Breast epithelium (tissue), 4 donors: Measurements from ENCODE around the gene CNTNAP3B. TPM values are rescaled to one million over a fixed set of nuclear protein-coding genes. Genes with fewer than 3 reads are reported as not detected.
"Not testable (repeated sequence)": the region's sequence is repeated elsewhere in the genome, so short reads cannot be mapped to it uniquely, and the experiment has no call there.

Source experiments
- DNase-seq, 2 donors: peaks; one replicate each; pipeline ENCODE4 v3.0.0-alpha.2; 2019; ENCODE audit warnings: low spot score in 2 of 2
- H3K27ac ChIP-seq, 2 donors: fragments of 200-600 bp; sonication (generic) in 1 of 2; one replicate each; pipeline ENCODE4 v1.5.1; 2016 to 2019; ENCODE audit warnings: mild to moderate bottlenecking in 1 of 2
- H3K27me3 ChIP-seq, 2 donors: fragments of 200-600 bp; sonication (generic) in 1 of 2; one replicate each; pipeline versions ENCODE4 v1.5.1 to v1.6.0; 2017 to 2019; ENCODE audit warnings: control low read depth in 1 of 2, mild to moderate bottlenecking in 1 of 2
- H3K36me3 ChIP-seq: fragments of 200-600 bp; one replicate; pipeline ENCODE4 v1.5.1; 2019
- H3K4me1 ChIP-seq, 2 donors: fragments of 200-600 bp; sonication (generic); one replicate each; pipeline ENCODE4 v1.5.1; 2016 to 2019; ENCODE audit warnings: control low read depth in 1 of 2
- H3K4me3 ChIP-seq, 3 donors: fragments of 200-600 bp; sonication (generic); 1 replicate in 2 of 3; 2 replicates in 1 of 3; pipeline ENCODE4 v1.5.1; 2016 to 2019; ENCODE audit warnings: mild to moderate bottlenecking in 3 of 3, moderate library complexity in 2 of 3
- H3K9me3 ChIP-seq, 2 donors: fragments of 200-600 bp; sonication (generic) in 1 of 2; one replicate each; pipeline ENCODE4 v1.5.1; 2016 to 2019; ENCODE audit warnings: control low read depth in 1 of 2
- intact Hi-C: fragments of 100-400 bp; cut with DNase I; formaldehyde crosslinking; loops from one replicate; pipeline ENCODE4 v1.15.1; 2023; ENCODE audit warnings: low total_unique reads
- total RNA-seq, 3 donors: library from RNA; depleted of rRNA; stranded (reverse); fragments of >200 nt; gene quantifications; one replicate each; pipeline ENCODE4 v1.1.0, GENCODE V29; 2016

Gene CNTNAP3B
- total RNA-seq, 3 donors from 2014 or later = 17.6 to 52.4 (median 46.7) TPM

DNA sequence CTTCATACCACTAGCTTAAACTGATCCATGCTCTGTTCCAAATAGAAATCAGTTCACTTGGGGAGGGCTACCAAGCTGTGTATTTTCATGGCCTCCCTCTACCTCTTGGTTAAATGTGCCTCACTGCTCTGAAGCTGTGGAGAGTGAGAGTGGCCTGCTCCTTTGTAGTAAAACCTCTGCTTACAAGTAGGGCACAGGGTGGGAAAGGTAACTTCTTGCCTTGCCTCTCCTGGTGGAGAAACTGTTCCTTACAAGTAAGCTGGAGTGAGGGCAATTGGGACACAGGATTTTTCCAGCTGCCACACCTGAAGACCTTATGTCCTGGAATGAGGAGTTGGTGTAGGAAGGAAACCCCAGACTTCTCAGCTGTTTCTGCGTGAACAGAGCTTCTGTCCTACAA, 211.9 kb downstream of the CNTNAP3B start:
- intact Hi-C loops, DNase-seq, H3K27ac ChIP-seq: not testable (repeated sequence)

DNA sequence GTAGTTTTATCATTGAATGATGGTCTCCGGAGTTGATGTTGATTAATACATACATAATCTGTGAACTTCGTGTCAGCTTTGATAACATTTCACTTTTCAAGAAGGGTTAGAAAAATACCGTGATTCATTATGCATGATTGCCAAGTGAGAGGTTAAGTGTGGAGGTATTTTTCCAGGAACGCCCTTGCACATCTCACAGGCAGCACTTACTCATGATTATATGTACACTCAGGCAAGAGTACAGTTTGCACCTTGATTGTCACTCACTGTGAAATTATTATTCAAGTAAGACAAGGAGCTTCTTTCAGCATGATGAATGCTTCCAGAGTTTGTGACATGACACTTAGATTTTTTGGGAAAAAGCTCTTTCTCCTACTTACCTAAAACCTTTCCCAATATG, 223.7 kb downstream of the CNTNAP3B start:
- H3K27ac ChIP-seq, DNase-seq, H3K9me3 ChIP-seq, H3K4me3 ChIP-seq, intact Hi-C loops, H3K4me1 ChIP-seq, H3K27me3 ChIP-seq, H3K36me3 ChIP-seq: not testable (repeated sequence)

More for the DNA sequence above, 211.9 kb downstream of the CNTNAP3B start:
- H3K9me3 ChIP-seq, H3K4me3 ChIP-seq, H3K36me3 ChIP-seq, H3K4me1 ChIP-seq, H3K27me3 ChIP-seq: not testable (repeated sequence)

DNA sequence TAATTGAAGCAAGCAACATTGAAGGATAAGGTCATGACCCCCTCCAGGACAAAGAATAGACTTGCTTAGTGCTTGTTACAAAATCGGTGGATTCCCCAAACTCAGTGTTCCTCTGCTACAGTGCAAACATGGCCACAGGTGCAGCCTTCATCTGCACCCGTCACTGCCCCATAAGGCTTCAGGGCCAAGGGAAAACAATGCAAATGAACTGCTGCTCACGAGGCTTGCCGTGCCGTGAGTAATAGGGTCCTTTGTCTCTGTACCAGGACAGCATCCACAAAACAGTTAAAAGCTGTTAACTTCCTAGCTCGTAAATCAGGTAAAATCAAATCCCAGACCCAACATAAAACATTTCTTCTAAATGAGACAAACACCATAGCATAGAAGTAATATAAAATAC, 226.5 kb downstream of the CNTNAP3B start:
- H3K27me3 ChIP-seq, H3K27ac ChIP-seq, H3K36me3 ChIP-seq, H3K9me3 ChIP-seq, DNase-seq, H3K4me1 ChIP-seq, H3K4me3 ChIP-seq, intact Hi-C loops: not testable (repeated sequence)

- H3K27me3 ChIP-seq, H3K4me1 ChIP-seq, intact Hi-C loops, H3K9me3 ChIP-seq, DNase-seq, H3K27ac ChIP-seq, H3K36me3 ChIP-seq, H3K4me3 ChIP-seq: not testable (repeated sequence)
These were observed 230.4 kb downstream of the CNTNAP3B start for GRCh38 chr9:41898720-41899343.

DNA sequence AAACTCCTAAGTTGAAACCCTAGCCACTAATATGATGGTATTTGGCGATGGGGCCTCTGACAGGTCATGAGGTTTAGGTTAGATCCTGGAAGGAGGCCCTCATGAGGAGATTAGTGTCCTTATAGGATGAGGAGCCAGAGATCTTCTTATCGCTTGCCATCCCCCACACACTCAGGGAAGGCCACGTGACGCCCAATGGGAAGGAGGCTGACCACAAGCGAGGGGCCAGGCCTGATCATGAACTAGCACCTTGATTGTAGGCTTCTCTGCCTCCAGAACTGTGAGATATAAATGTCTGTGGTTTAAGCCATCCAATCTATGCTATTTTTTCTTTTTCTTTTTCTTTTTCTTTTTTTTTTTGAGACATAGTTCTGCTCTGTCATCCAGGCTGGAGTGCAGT, 254.7 kb downstream of the CNTNAP3B start:
- H3K4me1 ChIP-seq, DNase-seq, intact Hi-C loops, H3K4me3 ChIP-seq, H3K27me3 ChIP-seq, H3K27ac ChIP-seq, H3K9me3 ChIP-seq, H3K36me3 ChIP-seq: not testable (repeated sequence)

- H3K36me3 ChIP-seq, H3K9me3 ChIP-seq, H3K4me3 ChIP-seq, H3K27me3 ChIP-seq, H3K27ac ChIP-seq, DNase-seq, H3K4me1 ChIP-seq, intact Hi-C loops: not testable (repeated sequence)
These were observed 273.8 kb downstream of the CNTNAP3B start for GRCh38 chr9:41855422-41855821.

- H3K36me3 ChIP-seq, DNase-seq, H3K4me3 ChIP-seq, H3K27me3 ChIP-seq, H3K27ac ChIP-seq, H3K9me3 ChIP-seq, H3K4me1 ChIP-seq, intact Hi-C loops: not testable (repeated sequence)
These were observed 277.1 kb downstream of the CNTNAP3B start for GRCh38 chr9:41851848-41852740.

- H3K36me3 ChIP-seq = not testable (repeated sequence)
These were observed 281.4 kb downstream of the CNTNAP3B start for GRCh38 chr9:41847829-41848228.

More at GRCh38 chr9:41847829-41848228, 281.4 kb downstream of the CNTNAP3B start:
- H3K4me1 ChIP-seq, DNase-seq, intact Hi-C loops, H3K4me3 ChIP-seq, H3K9me3 ChIP-seq, H3K27me3 ChIP-seq, H3K27ac ChIP-seq: not testable (repeated sequence)

Other genes starting within 250 kb of the CNTNAP3B start
- gene SPATA31A6, start 54.2 kb upstream of the CNTNAP3B start, total RNA-seq = not detected